Measurements from ENCODE around the gene BRIP1.
A peak's percentile ranks its signal among the peaks of the same experiment; 100 is the strongest.
"Not testable (repeated sequence)": the region's sequence is repeated elsewhere in the genome, so short reads cannot be mapped to it uniquely, and the experiment has no call there.

Gene BRIP1

GRCh38 chr17:61726977-61727376 lies 136.4 kb downstream of the BRIP1 start:
- no peak for DNase-seq

- no peak for DNase-seq
Observed at GRCh38 chr17:61724777-61725176, 138.6 kb downstream of the BRIP1 start.

- DNase-seq = no peak
Observed at GRCh38 chr17:61723914-61724313, 139.4 kb downstream of the BRIP1 start.

- no peak for DNase-seq
Observed at GRCh38 chr17:61723183-61723582, 140.1 kb downstream of the BRIP1 start.

GRCh38 chr17:61722398-61722797 lies 140.9 kb downstream of the BRIP1 start:
- no peak for DNase-seq

GRCh38 chr17:61720016-61720795 lies 143.1 kb downstream of the BRIP1 start:
- DNase-seq = peak; percentile 52

- not testable (repeated sequence) for DNase-seq
Observed at GRCh38 chr17:61719220-61719619, 144.1 kb downstream of the BRIP1 start.

GRCh38 chr17:61718022-61718421 lies 145.3 kb downstream of the BRIP1 start:
- no peak for DNase-seq

GRCh38 chr17:61717352-61717751 lies 146.0 kb downstream of the BRIP1 start:
- no peak for DNase-seq

GRCh38 chr17:61716225-61716829 lies 147.0 kb downstream of the BRIP1 start:
- no peak for DNase-seq

- DNase-seq = no peak
Observed at GRCh38 chr17:61715348-61715747, 148.0 kb downstream of the BRIP1 start.

- DNase-seq = no peak
Observed at GRCh38 chr17:61714300-61714699, 149.0 kb downstream of the BRIP1 start.

GRCh38 chr17:61713035-61713434 lies 150.3 kb downstream of the BRIP1 start:
- DNase-seq = no peak

- no peak for DNase-seq
Observed at GRCh38 chr17:61710546-61710945, 152.8 kb downstream of the BRIP1 start.

- no peak for DNase-seq
Observed at GRCh38 chr17:61709567-61709966, 153.8 kb downstream of the BRIP1 start.

- DNase-seq = no peak
Observed at GRCh38 chr17:61704935-61705449, 158.3 kb downstream of the BRIP1 start.

GRCh38 chr17:61702450-61702849 lies 160.9 kb downstream of the BRIP1 start:
- DNase-seq = no peak

- DNase-seq = no peak
Observed at GRCh38 chr17:61701978-61702377, 161.3 kb downstream of the BRIP1 start.

GRCh38 chr17:61701334-61701733 lies 162.0 kb downstream of the BRIP1 start:
- no peak for DNase-seq

GRCh38 chr17:61700252-61700651 lies 163.1 kb downstream of the BRIP1 start:
- DNase-seq = no peak

- DNase-seq = no peak
Observed at GRCh38 chr17:61699694-61700093, 163.6 kb downstream of the BRIP1 start.

GRCh38 chr17:61699032-61699431 lies 164.3 kb downstream of the BRIP1 start:
- DNase-seq = no peak

- DNase-seq = no peak
Observed at GRCh38 chr17:61698244-61698643, 165.1 kb downstream of the BRIP1 start.

- no peak for DNase-seq
Observed at GRCh38 chr17:61695779-61696337, 167.5 kb downstream of the BRIP1 start.

All from fibroblast of skin of scalp (primary cell).